Naive thymus-derived CD8-positive, alpha-beta T cell (primary cell): Measurements from ENCODE around the gene CCDC178. TPM values are rescaled to one million over a fixed set of nuclear protein-coding genes. Genes with fewer than 3 reads are reported as not detected.

Experiments used
- ATAC-seq, 2 donors: fragments of 150-1000 bp; cut with Tn5 transposase in 1 of 2; sonication (Bioruptor Pico), chemical (Tn5 transposase) in 1 of 2; 1 replicate in 1 of 2; 2 replicates in 1 of 2; pipeline ENCODE4 v1.10.0; 2021; ENCODE audit warnings: mild to moderate bottlenecking in 2 of 2, moderate library complexity in 2 of 2
- POLR2A ChIA-PET: fragments of 350-600 bp; sonication (Branson Sonifier 250); formaldehyde crosslinking; loops from one replicate; lab custom pipeline; 2021; ENCODE audit warnings: antibody characterized with exemption; lab: Charles Lee
- DNase-seq, 10 donors: peaks; one replicate each; pipeline versions ENCODE4 v3.0.0 to v3.0.0-alpha.2; 2020 to 2022
- H3K27ac Mint-ChIP-seq, 10 donors: one replicate each; pipeline ENCODE4 v1.8.0; 2020 to 2022; ENCODE audit warnings: mild to moderate bottlenecking in 10 of 10, mixed read lengths in 10 of 10, moderate library complexity in 4 of 10, inconsistent platforms in 1 of 10
- H3K27me3 Mint-ChIP-seq, 5 donors: one replicate each; pipeline ENCODE4 v1.8.0; 2021 to 2022; ENCODE audit warnings: mixed read lengths in 5 of 5
- H3K36me3 Mint-ChIP-seq, 3 donors: one replicate each; pipeline ENCODE4 v1.8.0; 2020 to 2022; ENCODE audit warnings: mixed read lengths in 3 of 3, mild to moderate bottlenecking in 2 of 3, inconsistent platforms in 1 of 3
- H3K4me1 Mint-ChIP-seq, 4 donors: one replicate each; pipeline ENCODE4 v1.8.0; 2021 to 2022; ENCODE audit warnings: mixed read lengths in 4 of 4
- H3K4me3 Mint-ChIP-seq, 10 donors: one replicate each; pipeline ENCODE4 v1.8.0; 2020 to 2022; ENCODE audit warnings: mild to moderate bottlenecking in 10 of 10, mixed read lengths in 10 of 10, moderate library complexity in 6 of 10, inconsistent platforms in 1 of 10
- H3K9me3 Mint-ChIP-seq, 9 donors: one replicate each; pipeline ENCODE4 v1.8.0; 2020 to 2022; ENCODE audit warnings: mixed read lengths in 9 of 9, mild to moderate bottlenecking in 3 of 9, inconsistent platforms in 1 of 9, moderate library complexity in 1 of 9
- polyA plus RNA-seq, 3 donors: library from polyadenylated mRNA; unstranded; fragments of 300-500 nt; fragmentation: Illumina TruSeq; gene quantifications; one replicate each; pipeline ENCODE4 v1.2.3, GENCODE V29; 2021
- total RNA-seq, 8 experiments: library from RNA in 2 of 8; stranded (reverse) in 2 of 8; gene quantifications; one replicate each; pipeline ENCODE4 v1.2.3 and lab custom pipeline; 2021 to 2026

Gene CCDC178
- total and polyA plus RNA-seq, 5 experiments from 2014 or later = not detected

- H3K27ac Mint-ChIP-seq = no peak overlapping the region
- no peaks in the 10 kb centered on the region for H3K36me3 Mint-ChIP-seq
- DNase-seq (no peak), ATAC-seq (no peak)
- POLR2A ChIA-PET = no interaction called here
- H3K27me3 Mint-ChIP-seq = no peaks in the 10 kb centered on the region
- peaks cover 0 to 14% (median 2%) of the 10 kb centered on the region in 9 donors for H3K9me3 Mint-ChIP-seq
- H3K4me3 Mint-ChIP-seq = no peak overlapping the region
- H3K4me1 Mint-ChIP-seq = no peaks in the 10 kb centered on the region
Measured at GRCh38 chr18:32937597-32937996, 502.9 kb downstream of the CCDC178 start.

GRCh38 chr18:32937066-32937465 is 503.5 kb downstream of the CCDC178 start:
- no peak overlapping the region for H3K4me3 Mint-ChIP-seq
- ATAC-seq = no peak
- DNase-seq = no peak
- H3K36me3 Mint-ChIP-seq = no peaks in the 10 kb centered on the region
- H3K4me1 Mint-ChIP-seq = no peaks in the 10 kb centered on the region
- H3K9me3 Mint-ChIP-seq = peaks cover 0 to 14% (median 2%) of the 10 kb centered on the region in 9 donors
- POLR2A ChIA-PET = no interaction called here
- no peak overlapping the region for H3K27ac Mint-ChIP-seq
- no peaks in the 10 kb centered on the region for H3K27me3 Mint-ChIP-seq

- no peaks in the 10 kb centered on the region for H3K36me3 Mint-ChIP-seq
- no peak overlapping the region for H3K27ac Mint-ChIP-seq
- peaks cover 0 to 14% (median 0%) of the 10 kb centered on the region in 9 donors for H3K9me3 Mint-ChIP-seq
- no peaks in the 10 kb centered on the region for H3K4me1 Mint-ChIP-seq
- POLR2A ChIA-PET = no interaction called here
- DNase-seq (no peak), ATAC-seq (no peak)
- H3K27me3 Mint-ChIP-seq = no peaks in the 10 kb centered on the region
- no peak overlapping the region for H3K4me3 Mint-ChIP-seq
Measured at GRCh38 chr18:32934201-32934600, 506.3 kb downstream of the CCDC178 start.

GRCh38 chr18:32930695-32931301 is 509.7 kb downstream of the CCDC178 start:
- Mint-ChIP-seq H3K4me1 (no peaks in the 10 kb centered on the region), H3K4me3 (no peak overlapping the region), H3K36me3 (no peaks in the 10 kb centered on the region), H3K27ac (no peak overlapping the region), H3K9me3 (peaks cover 0 to 4% (median 0%) of the 10 kb centered on the region in 9 donors), H3K27me3 (peaks cover 0 to under 1% (median 0%) of the 10 kb centered on the region in 5 donors)
- ATAC-seq (no peak), DNase-seq (no peak)
- POLR2A ChIA-PET = no interaction called here

- ATAC-seq (no peak), DNase-seq (no peak)
- Mint-ChIP-seq H3K9me3 (peaks cover 0 to 1% (median 0%) of the 10 kb centered on the region in 9 donors), H3K4me3 (no peak overlapping the region), H3K27ac (no peak overlapping the region), H3K4me1 (no peaks in the 10 kb centered on the region), H3K27me3 (peaks cover 0 to 3% (median 0%) of the 10 kb centered on the region in 5 donors), H3K36me3 (no peaks in the 10 kb centered on the region)
- POLR2A ChIA-PET = no interaction called here
Measured at GRCh38 chr18:32929213-32929612, 511.3 kb downstream of the CCDC178 start.

DNA sequence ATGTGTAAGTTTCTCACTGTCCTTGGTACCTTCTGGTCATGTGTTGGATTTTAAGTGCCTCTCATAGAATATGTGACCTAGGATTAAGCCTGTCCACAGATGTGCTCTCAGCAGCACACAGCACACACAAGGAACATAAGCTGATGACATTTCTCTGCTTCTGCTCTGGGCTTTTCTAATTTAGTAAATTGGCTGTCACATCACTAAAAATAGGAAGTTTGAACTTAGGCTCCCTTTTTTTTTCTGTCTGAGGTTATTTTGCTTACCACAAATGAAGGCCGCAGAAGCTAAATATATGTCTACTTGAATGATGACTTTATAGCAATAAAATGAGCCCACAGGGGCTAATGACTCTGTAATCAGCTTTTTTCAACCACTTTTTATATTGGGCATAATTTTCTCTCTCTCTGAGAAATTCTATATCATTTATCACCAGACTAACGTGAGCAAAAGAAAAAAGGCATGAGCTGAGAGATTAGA is 517.5 kb downstream of the CCDC178 start:
- H3K27me3 Mint-ChIP-seq = peaks cover 0 to 3% (median 0%) of the 10 kb centered on the region in 5 donors
- ATAC-seq = no peak
- H3K36me3 Mint-ChIP-seq = no peaks in the 10 kb centered on the region
- H3K9me3 Mint-ChIP-seq = peaks cover 0 to 1% (median 0%) of the 10 kb centered on the region in 9 donors
- H3K4me3 Mint-ChIP-seq = no peak overlapping the region
- no peak for DNase-seq
- H3K4me1 Mint-ChIP-seq = peaks cover 0 to 20% (median 0%) of the 10 kb centered on the region in 4 donors
- H3K27ac Mint-ChIP-seq = no peak overlapping the region
- POLR2A ChIA-PET = no interaction called here

DNA sequence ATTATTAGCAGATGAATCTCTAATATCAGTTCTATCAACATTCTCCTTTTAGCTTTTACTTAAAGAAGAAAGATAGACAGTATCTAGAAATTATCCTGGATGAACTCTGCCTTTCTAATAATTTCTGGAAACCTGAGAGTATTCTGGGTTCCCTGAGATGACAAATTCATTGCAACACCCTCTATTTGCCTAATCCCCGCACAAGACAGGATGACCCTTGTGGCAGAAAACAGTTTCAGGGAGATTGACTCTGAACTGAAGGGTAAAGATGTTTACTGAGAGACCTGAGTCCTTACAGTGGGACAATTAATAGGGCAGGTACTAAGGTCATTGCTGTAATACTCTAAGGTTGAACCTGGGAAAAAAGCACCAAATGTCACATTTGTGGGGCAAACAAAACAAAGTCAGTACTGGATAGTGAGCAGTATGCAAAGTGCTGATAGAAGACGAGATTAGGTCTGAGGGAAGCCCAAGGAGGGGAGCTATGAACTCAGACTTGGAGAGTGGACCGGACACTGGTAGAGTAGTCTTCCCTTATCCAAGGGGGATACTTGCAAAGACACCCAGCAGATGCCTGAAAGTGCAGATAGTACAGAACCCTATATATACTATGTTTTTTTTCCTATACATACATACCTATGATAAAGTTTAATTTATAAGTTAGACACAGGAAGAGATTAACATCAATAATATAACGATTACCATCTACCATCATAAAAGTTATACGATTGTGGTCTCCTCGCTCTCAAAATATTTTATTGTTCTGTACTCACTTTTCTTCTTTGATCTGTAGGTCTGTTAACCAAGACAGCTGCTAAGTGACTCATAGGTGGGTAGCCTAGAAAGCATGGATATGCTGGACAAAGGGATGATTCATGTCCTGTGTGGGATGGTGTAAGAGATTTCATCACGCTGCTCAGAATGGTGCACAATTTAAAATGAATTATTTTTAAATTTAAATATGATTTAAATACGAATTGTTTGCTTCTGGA is 519.4 kb downstream of the CCDC178 start:
- no peak overlapping the region for H3K27ac Mint-ChIP-seq
- H3K27me3 Mint-ChIP-seq = peaks cover 0 to 3% (median 0%) of the 10 kb centered on the region in 5 donors
- H3K36me3 Mint-ChIP-seq = no peaks in the 10 kb centered on the region
- no peak overlapping the region for H3K4me3 Mint-ChIP-seq
- H3K4me1 Mint-ChIP-seq = peaks cover 0 to 20% (median 0%) of the 10 kb centered on the region in 4 donors
- POLR2A ChIA-PET = no interaction called here
- H3K9me3 Mint-ChIP-seq = peaks cover 0 to 2% (median 0%) of the 10 kb centered on the region in 9 donors
- no peak for DNase-seq
- no peak for ATAC-seq

DNA sequence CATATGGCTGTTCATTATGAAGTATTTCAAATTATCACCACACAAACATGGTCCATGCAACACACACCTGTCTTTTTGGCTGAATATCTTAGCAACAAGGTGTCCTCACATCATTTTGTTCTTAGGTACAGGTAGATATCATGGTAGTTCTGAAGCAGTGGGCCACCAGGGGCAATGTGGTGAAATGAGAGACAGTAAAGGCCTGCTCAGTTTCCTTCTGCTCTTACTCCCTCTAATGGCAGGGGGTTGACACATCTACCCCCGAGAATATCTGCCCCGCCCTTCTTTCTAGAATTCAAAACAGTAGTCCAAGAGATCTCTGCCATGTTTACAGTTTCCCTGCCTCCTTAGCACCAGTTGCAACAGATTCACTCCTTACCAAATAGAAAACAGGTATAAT is 520.7 kb downstream of the CCDC178 start:
- Mint-ChIP-seq H3K27ac (no peak overlapping the region), H3K4me3 (no peak overlapping the region), H3K36me3 (no peaks in the 10 kb centered on the region), H3K9me3 (peaks cover 0 to 2% (median 0%) of the 10 kb centered on the region in 9 donors), H3K4me1 (peaks cover 0 to 24% (median 0%) of the 10 kb centered on the region in 4 donors), H3K27me3 (no peaks in the 10 kb centered on the region)
- ATAC-seq (peak in 1 of 2 donors; percentile 49), DNase-seq (peak in 2 of 10 donors; percentile 2 to 5)
- POLR2A ChIA-PET = no interaction called here

DNA sequence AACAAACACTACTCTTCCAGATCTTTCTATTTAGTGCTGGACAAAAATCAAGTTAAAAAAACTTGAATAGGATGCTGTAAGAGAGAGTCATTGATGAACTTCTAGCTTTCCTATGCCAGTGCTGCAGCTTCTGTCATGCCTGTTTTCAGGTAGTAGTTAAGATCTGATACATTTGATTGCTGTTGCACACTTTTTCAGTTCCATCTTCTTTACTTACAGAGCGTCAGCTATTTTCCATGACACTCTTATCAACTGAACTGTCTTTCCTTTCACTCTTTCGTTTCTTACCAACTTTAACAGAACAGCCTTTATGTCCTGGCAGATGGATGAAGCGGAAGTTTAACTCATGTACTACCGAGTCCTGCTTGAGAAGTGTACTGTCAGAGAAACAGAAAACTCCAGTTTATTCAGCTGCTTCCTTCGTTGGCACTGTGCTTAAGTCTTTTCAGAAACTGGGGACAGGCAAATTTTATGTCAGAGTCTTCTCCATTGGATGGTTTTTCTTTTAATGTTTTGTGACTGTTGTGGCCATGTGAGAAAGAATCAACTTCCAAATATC is 521.8 kb downstream of the CCDC178 start:
- DNase-seq = no peak
- Mint-ChIP-seq H3K4me3 (peak overlapping the region in 1 of 10 donors; percentile 8), H3K9me3 (peaks cover 0 to 2% (median 0%) of the 10 kb centered on the region in 9 donors), H3K36me3 (no peaks in the 10 kb centered on the region), H3K27me3 (no peaks in the 10 kb centered on the region), H3K27ac (no peak overlapping the region), H3K4me1 (peaks cover 0 to 24% (median 0%) of the 10 kb centered on the region in 4 donors)
- POLR2A ChIA-PET = no interaction called here
- ATAC-seq = no peak

GRCh38 chr18:32915516-32915915 is 525.0 kb downstream of the CCDC178 start:
- peaks cover 0 to 22% (median 1%) of the 10 kb centered on the region in 4 donors for H3K4me1 Mint-ChIP-seq

DNA sequence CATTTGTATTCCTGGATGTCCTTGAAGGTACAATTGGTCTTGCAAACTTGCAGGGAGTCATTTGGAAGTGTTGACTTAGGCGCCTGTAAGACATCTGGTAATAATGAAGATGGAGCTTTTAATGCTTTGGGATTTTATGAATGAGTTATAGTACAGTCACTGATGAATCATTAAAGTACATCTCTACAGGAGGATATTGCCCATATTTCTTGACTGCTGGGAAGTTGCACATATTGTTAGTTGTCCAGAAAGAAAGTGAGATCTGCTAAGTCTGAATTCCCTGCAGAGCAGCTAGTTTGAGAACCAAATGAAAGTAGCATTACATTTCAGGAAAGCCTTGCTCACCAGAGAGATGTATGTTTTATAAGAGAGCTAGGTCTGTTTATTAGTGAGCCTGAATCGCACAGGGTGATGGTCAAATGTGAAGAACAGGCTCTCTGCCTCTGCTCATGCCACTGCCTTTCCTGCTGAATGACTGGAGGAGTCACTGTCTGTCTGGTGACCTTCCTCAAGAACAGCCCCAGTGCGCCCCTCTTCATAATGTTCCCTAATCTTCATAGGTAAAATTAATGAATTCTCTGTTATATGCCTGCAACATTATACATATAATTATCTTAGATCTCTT is 528.7 kb downstream of the CCDC178 start:
- Mint-ChIP-seq H3K36me3 (no peaks in the 10 kb centered on the region), H3K9me3 (peaks cover 0 to 21% (median 0%) of the 10 kb centered on the region in 9 donors), H3K4me3 (no peak overlapping the region), H3K27me3 (peaks cover 0 to 4% (median 0%) of the 10 kb centered on the region in 5 donors), H3K4me1 (peaks cover 0 to 21% (median 1%) of the 10 kb centered on the region in 4 donors), H3K27ac (no peak overlapping the region)
- ATAC-seq (no peak), DNase-seq (no peak)
- POLR2A ChIA-PET = no interaction called here

More at GRCh38 chr18:32915516-32915915, 525.0 kb downstream of the CCDC178 start:
- H3K4me3 Mint-ChIP-seq = no peak overlapping the region
- H3K27me3 Mint-ChIP-seq = peaks cover 0 to 4% (median 0%) of the 10 kb centered on the region in 5 donors
- H3K27ac Mint-ChIP-seq = no peak overlapping the region
- POLR2A ChIA-PET = interaction anchor here (0.5 kb wide), 1 partner anchor 142 kb away, joined by 5 read pairs; no protein-coding TSS in a partner anchor
- H3K36me3 Mint-ChIP-seq = no peaks in the 10 kb centered on the region
- ATAC-seq (no peak), DNase-seq (no peak)
- peaks cover 0 to 10% (median 0%) of the 10 kb centered on the region in 9 donors for H3K9me3 Mint-ChIP-seq

- H3K27me3 Mint-ChIP-seq = peaks cover 0 to 4% (median 0%) of the 10 kb centered on the region in 5 donors
- H3K4me1 Mint-ChIP-seq = peaks cover 0 to 21% (median 1%) of the 10 kb centered on the region in 4 donors
- DNase-seq (no peak), ATAC-seq (no peak)
- POLR2A ChIA-PET = no interaction called here
- no peak overlapping the region for H3K27ac Mint-ChIP-seq
- H3K4me3 Mint-ChIP-seq = no peak overlapping the region
- H3K9me3 Mint-ChIP-seq = peaks cover 0 to 27% (median 3%) of the 10 kb centered on the region in 9 donors
- no peaks in the 10 kb centered on the region for H3K36me3 Mint-ChIP-seq
Measured at GRCh38 chr18:32910694-32911296, 529.7 kb downstream of the CCDC178 start.
